CD4-positive, alpha-beta T cell treated with Interleukin-1 beta for 1 hour (primary cell): Measurements from ENCODE around the gene MTHFSD.

Experiments
- DNase-seq, 2 donors: peaks; one replicate each; pipeline ENCODE4 v3.0.0-alpha.2; 2020 to 2022

MTHFSD gene

GRCh38 chr16:86569701-86570447 is 14.8 kb upstream of the MTHFSD start:
- DNase-seq: no peak

DNA sequence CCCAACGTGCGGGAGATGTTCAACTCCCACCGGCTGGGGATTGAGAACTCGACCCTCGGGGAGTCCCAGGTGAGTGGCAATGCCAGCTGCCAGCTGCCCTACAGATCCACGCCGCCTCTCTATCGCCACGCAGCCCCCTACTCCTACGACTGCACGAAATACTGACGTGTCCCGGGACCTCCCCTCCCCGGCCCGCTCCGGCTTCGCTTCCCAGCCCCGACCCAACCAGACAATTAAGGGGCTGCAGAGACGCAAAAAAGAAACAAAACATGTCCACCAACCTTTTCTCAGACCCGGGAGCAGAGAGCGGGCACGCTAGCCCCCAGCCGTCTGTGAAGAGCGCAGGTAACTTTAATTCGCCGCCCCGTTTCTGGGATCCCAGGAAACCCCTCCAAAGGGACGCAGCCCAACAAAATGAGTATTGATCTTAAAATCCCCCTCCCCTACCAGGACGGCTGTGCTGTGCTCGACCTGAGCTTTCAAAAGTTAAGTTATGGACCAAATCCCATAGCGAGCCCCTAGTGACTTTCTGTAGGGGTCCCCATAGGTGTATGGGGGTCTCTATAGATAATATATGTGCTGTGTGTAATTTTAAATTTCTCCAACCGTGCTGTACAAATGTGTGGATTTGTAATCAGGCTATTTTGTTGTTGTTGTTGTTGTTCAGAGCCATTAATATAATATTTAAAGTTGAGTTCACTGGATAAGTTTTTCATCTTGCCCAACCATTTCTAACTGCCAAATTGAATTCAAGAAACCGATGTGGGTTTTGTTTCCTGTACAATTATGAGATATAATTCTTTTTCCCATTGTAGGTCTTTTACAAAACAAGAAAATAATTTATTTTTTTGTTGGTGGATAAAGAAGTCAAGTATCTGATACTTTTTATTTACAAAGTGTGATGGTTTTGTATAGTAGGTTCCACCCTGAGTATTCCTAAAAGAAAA is 13.9 kb upstream of the MTHFSD start:
- DNase-seq: no peak

GRCh38 chr16:86567701-86568581 is 12.9 kb upstream of the MTHFSD start:
- DNase-seq: no peak

GRCh38 chr16:86566966-86567700 is 12.1 kb upstream of the MTHFSD start:
- no peak for DNase-seq

DNA sequence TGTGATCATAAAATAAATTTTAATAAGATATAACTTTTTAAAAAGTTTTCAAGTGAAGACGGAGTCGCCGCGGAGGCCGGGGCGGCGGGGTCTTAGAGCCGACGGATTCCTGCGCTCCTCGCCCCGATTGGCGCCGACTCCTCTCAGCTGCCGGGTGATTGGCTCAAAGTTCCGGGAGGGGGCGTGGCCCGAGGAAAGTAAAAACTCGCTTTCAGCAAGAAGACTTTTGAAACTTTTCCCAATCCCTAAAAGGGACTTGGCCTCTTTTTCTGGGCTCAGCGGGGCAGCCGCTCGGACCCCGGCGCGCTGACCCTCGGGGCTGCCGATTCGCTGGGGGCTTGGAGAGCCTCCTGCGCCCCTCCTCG is 11.5 kb upstream of the MTHFSD start, which contains the start of gene FOXC2:
TSS of gene FOXC2 (plus strand) at position 229 of the 365 bp plus-strand sequence. CDS start 507 bp downstream, outside the sequence.
- DNase-seq: peak; percentile 27 to 32

- DNase-seq: no peak
These were observed 10.8 kb upstream of the MTHFSD start for GRCh38 chr16:86565644-86566511.

DNA sequence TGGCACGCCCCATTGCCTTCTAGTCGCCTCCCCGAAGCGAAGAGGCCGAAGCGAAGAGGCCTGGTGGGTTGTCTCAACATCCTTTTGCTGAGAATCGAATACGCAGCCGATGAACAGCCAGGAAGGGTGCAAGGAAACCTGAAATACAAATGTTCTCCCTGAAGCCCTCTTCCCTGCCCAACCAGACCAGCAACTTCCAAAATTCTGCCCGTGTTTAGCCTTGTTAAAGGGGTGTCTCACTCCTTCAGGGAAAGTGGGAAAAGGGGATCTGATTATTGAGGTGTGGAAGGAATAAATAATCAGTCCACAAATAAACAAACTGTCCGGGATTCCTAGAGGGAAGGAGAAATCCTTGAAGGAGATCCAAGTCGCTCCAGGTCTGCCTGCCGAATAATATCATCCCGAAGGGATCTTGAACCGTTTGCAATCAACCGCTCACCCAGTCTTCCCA is 10.2 kb upstream of the MTHFSD start:
- no peak for DNase-seq

DNA sequence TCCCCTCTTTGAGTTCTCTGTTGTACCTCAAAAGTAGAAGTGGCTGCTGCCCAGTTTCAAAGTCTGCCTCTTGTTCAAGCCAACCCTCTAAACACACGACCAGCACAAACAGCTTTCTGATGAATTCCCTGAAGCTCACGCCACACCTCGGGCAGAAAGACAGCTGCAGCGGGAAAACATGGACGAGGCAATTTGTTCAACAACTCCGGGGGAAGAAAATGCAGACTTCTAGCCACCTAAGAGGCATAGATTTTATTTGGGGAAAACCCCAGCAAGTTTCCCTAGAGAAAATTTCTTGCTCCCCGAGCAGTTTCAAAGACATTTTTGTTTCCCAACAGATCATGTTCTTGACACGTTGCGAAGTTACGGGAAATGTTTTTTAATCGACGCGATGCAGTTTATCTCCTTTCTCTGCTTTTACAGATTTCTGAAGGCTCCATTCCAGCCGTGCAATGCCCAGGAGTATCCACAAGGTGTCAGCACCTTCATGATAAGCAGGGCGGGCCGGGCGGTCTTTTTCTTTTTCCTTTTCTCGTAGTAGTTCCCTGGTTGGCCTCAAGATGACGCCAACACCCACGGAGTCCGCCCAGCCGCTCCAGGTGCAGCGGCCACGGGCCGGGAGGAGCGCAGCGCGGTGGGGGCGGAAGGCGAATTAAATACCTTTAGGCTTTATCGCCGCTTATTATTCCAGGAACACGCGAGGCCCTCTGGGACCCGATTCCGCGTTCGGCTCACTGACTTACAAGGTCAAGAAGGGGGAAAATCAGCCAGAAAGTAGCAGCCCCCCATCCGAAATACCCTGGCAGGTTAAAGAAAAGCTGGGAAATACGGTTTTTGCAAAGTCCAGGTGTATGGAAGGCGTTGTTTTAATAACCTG is 8.7 kb upstream of the MTHFSD start:
- peak; percentile 85 to 89 for DNase-seq

DNA sequence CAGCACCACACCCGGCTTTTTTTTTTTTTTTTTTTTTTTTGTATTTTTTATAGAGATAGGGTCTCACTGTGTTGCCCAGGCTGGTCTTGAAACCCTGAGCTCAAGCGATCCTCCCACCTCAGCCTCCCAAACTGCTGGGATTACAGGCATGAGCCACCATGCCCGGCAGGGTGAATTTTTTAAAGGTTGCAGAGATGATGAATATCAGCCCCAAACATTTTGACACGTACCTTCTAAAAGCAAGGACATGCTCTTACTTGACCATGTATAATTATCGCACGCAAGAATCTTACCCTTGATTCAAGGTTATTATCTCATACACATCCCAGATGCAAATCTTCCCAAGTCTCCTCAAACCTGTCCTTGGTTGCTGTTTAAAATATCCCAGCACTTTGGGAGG is 7.3 kb upstream of the MTHFSD start:
- no peak for DNase-seq

DNA sequence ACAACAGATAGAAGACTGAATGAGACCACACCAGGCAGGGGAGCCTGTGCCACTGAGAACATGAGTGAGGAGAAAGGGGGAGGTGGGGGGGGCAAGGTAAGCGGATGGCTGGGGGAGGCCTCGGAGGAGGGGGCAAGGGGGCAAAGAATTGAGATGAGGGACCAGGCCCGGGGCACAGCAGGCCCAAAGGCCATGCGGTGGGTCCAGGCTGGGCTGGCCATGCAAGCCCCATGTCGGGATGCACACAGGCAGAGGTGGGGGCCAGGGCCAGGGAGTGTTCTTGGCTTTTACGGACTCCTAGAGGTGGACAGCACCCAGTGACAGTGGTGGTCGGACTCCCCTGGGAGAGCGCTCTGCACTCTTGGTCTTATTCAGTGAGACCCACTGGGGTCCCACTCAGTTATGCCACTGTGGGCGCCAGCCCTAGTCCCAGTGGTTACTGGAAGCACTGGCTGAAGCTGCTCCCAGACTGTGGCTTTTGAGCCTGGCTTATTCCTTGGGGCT is 4.8 kb upstream of the MTHFSD start:
- DNase-seq: no peak

- DNase-seq: no peak
These were observed 3.5 kb upstream of the MTHFSD start for GRCh38 chr16:86558355-86559193.

GRCh38 chr16:86557587-86557986 is 2.6 kb upstream of the MTHFSD start:
- DNase-seq: no peak

DNA sequence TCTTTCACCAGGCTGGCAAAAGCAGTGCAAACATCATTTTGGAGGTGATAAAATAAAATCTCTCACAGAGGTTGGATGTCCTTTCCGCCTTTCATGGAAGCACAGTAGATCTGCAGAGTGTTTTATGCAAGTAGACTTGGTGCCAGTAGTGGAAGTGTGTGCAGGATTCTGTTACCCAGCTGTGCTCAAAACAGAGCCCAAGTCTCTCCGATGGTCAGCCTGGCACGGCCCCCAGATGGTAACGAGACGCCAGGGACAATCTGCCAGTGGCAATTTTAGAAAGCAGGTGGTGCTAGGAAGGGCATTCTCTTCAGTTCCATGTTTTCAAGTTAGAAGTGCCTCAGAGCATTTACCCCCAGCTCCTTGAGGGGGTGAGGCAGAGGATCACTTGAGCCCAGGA is 1.5 kb upstream of the MTHFSD start:
- DNase-seq: no peak

GRCh38 chr16:86555704-86556075 is 655 bp upstream of the MTHFSD start:
- no peak for DNase-seq

DNA sequence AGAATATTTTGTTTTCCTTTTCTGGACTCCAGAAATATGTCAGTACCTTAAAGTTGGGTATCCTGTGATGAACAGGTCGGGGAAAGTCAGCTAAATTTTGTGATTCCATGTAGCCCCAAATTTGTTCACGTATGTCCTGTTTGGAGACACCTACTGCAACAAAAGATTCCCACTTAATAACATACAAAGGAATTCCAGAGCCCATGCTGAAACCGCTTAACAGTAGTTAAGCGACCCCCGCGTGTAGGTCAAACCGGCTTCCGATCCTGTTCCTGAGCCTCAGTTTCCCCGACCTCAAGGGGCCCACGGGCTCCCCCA is 477 bp downstream of the MTHFSD start:
- DNase-seq: no peak

DNA sequence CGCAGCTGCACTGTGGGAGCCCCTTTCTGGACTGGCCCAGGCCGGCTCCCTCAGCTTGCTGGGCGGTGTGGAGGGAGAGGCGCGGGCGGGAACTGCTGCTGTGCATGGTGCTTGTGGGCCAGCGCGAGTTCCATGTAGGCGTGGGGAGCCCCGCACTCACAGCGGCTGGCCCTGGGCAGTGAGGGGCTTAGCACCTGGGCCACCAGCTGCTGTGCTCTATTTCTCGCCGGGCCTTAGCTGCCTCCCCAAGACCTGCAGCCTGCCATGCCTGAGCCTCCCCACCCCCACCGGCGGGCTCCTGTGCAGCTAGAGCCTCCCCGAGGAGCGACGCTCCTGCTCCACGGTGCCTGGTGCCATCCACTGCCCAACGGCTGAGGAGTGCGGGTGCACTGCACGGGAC is 1.7 kb downstream of the MTHFSD start:
- no peak for DNase-seq

GRCh38 chr16:86550281-86550680 is 4.8 kb downstream of the MTHFSD start:
- DNase-seq: no peak

DNA sequence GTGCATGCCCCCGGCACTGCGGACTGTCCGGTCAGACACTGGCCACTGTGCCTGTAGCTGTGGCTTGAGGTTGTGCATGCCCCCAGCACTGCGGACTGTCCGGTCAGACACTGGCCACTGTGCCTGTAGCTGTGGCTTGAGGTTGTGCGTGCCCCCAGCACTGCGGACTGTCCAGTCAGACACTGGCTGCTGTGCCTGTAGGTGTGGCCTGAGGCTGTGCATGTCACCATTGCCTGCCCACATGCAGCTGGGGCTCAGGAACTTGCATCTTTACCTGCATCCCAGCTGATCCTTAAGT is 5.2 kb downstream of the MTHFSD start:
- DNase-seq: no peak
